ENCODE measurements around the gene SH2D3A.
"Not testable (repeated sequence)": the region's sequence is repeated elsewhere in the genome, so short reads cannot be mapped to it uniquely, and the experiment has no call there.

The SH2D3A gene

GRCh38 chr19:6719540-6719861 lies 47.7 kb downstream of the SH2D3A start:
- no peak for DNase-seq

- DNase-seq: no peak
These were observed 48.3 kb downstream of the SH2D3A start for GRCh38 chr19:6718741-6719539.

GRCh38 chr19:6718111-6718740 lies 49.0 kb downstream of the SH2D3A start:
- no peak for DNase-seq

- no peak for DNase-seq
These were observed 49.7 kb downstream of the SH2D3A start for GRCh38 chr19:6717441-6717971.

GRCh38 chr19:6717036-6717435 lies 50.2 kb downstream of the SH2D3A start:
- DNase-seq: no peak

GRCh38 chr19:6716610-6716970 lies 50.6 kb downstream of the SH2D3A start:
- no peak for DNase-seq

- no peak for DNase-seq
These were observed 52.3 kb downstream of the SH2D3A start for GRCh38 chr19:6714749-6715555.

- DNase-seq: no peak
These were observed 53.2 kb downstream of the SH2D3A start for GRCh38 chr19:6713773-6714692.

GRCh38 chr19:6712692-6713670 lies 54.3 kb downstream of the SH2D3A start:
- DNase-seq: no peak

GRCh38 chr19:6712231-6712630 lies 55.0 kb downstream of the SH2D3A start:
- no peak for DNase-seq

GRCh38 chr19:6711605-6712004 lies 55.6 kb downstream of the SH2D3A start:
- DNase-seq: no peak

- DNase-seq: no peak
These were observed 56.2 kb downstream of the SH2D3A start for GRCh38 chr19:6711078-6711361.

- no peak for DNase-seq
These were observed 56.8 kb downstream of the SH2D3A start for GRCh38 chr19:6710273-6711077.

- no peak for DNase-seq
These were observed 57.7 kb downstream of the SH2D3A start for GRCh38 chr19:6709549-6709948.

GRCh38 chr19:6708913-6709312 lies 58.3 kb downstream of the SH2D3A start:
- DNase-seq: not testable (repeated sequence)

GRCh38 chr19:6708346-6708745 lies 58.9 kb downstream of the SH2D3A start:
- no peak for DNase-seq

- no peak for DNase-seq
These were observed 59.6 kb downstream of the SH2D3A start for GRCh38 chr19:6707658-6708018.

GRCh38 chr19:6707011-6707657 lies 60.1 kb downstream of the SH2D3A start:
- no peak for DNase-seq

- DNase-seq: no peak
These were observed 60.6 kb downstream of the SH2D3A start for GRCh38 chr19:6706633-6706958.

GRCh38 chr19:6705931-6706632 lies 61.2 kb downstream of the SH2D3A start:
- no peak for DNase-seq
